H9 (cell line): Measurements from ENCODE around the gene PRIMPOL. TPM values are rescaled to one million over a fixed set of nuclear protein-coding genes. Genes with fewer than 3 reads are reported as not detected.

Source experiments
- DNase-seq: peaks from one replicate; pipeline ENCODE4 v3.0.0-alpha.2; 2017
- H2AFZ ChIP-seq: one replicate; pipeline ENCODE4 v1.6.1; 2013; ENCODE audit warnings: mild to moderate bottlenecking, low read length, control low read depth, moderate library complexity
- H2AK5ac ChIP-seq: 2 replicates; pipeline ENCODE4 v1.6.1; 2013; ENCODE audit warnings: low read length, control low read depth, mixed read lengths; ENCODE audit not compliant: insufficient read length
- H2BK120ac ChIP-seq: one replicate; pipeline ENCODE4 v1.6.1; 2013; ENCODE audit warnings: low read depth, mild to moderate bottlenecking, low read length, control low read depth, inconsistent platforms; ENCODE audit not compliant: poor library complexity, severe bottlenecking
- H2BK12ac ChIP-seq: 2 replicates; pipeline ENCODE4 v1.6.1; 2013; ENCODE audit warnings: low read length, control low read depth, mixed read lengths, low read depth; ENCODE audit not compliant: insufficient read length
- H2BK15ac ChIP-seq: 2 replicates; pipeline ENCODE4 v1.6.1; 2013; ENCODE audit warnings: low read depth, low read length, control low read depth
- H2BK20ac ChIP-seq: one replicate; pipeline ENCODE4 v1.6.1; 2013; ENCODE audit warnings: low read depth, mild to moderate bottlenecking, low read length, control low read depth, inconsistent platforms; ENCODE audit not compliant: poor library complexity, severe bottlenecking
- H2BK5ac ChIP-seq: 2 replicates; pipeline ENCODE4 v1.6.1; 2013; ENCODE audit warnings: low read length, control low read depth, mixed read lengths; ENCODE audit not compliant: insufficient read length
- H3K14ac ChIP-seq: 2 replicates; pipeline ENCODE4 v1.6.1; 2013; ENCODE audit warnings: low read length, control low read depth; ENCODE audit not compliant: insufficient read depth
- H3K18ac ChIP-seq: 2 replicates; pipeline ENCODE4 v1.6.1; 2013; ENCODE audit warnings: low read depth, mild to moderate bottlenecking, mixed read lengths, low read length, control low read depth; ENCODE audit not compliant: insufficient read length
- H3K23ac ChIP-seq: 2 replicates; pipeline ENCODE4 v1.6.1; 2013; ENCODE audit warnings: low read length, control low read depth, mixed read lengths, low read depth; ENCODE audit not compliant: insufficient read length
- H3K23me2 ChIP-seq: 2 replicates; pipeline ENCODE4 v1.6.1; 2013; ENCODE audit warnings: low read depth, mild to moderate bottlenecking, mixed read lengths, low read length, control low read depth; ENCODE audit not compliant: insufficient read length, poor library complexity, severe bottlenecking
- H3K27ac ChIP-seq: 2 replicates; pipeline ENCODE4 v1.5.1; 2013; ENCODE audit warnings: low read length, control low read depth, mixed read lengths, low read depth; ENCODE audit not compliant: insufficient read length
- H3K27me3 ChIP-seq: 2 replicates; pipeline ENCODE4 v1.6.1; 2013; ENCODE audit warnings: low read length, control low read depth, inconsistent platforms; ENCODE audit not compliant: insufficient read depth
- H3K4ac ChIP-seq: 2 replicates; pipeline ENCODE4 v1.6.1; 2013; ENCODE audit warnings: low read depth, mild to moderate bottlenecking, control low read depth, inconsistent platforms, low read length, moderate library complexity
- H3K4me1 ChIP-seq: 2 replicates; pipeline ENCODE4 v1.6.1; 2013; ENCODE audit warnings: low read length, control low read depth, inconsistent platforms; ENCODE audit not compliant: insufficient read depth
- H3K4me2 ChIP-seq: 2 replicates; pipeline ENCODE4 v1.6.1; 2013; ENCODE audit warnings: low read length, control low read depth, mixed read lengths; ENCODE audit not compliant: insufficient read length, insufficient read depth
- H3K56ac ChIP-seq: 2 replicates; pipeline ENCODE4 v1.6.1; 2013; ENCODE audit warnings: low read depth, mild to moderate bottlenecking, mixed read lengths, low read length, control low read depth; ENCODE audit not compliant: insufficient read length
- H3K79me1 ChIP-seq: 2 replicates; pipeline ENCODE4 v1.6.1; 2013; ENCODE audit warnings: low read depth, mild to moderate bottlenecking, moderate library complexity, low read length, control low read depth, inconsistent platforms; ENCODE audit not compliant: insufficient read depth, poor library complexity, severe bottlenecking
- H3K79me2 ChIP-seq: 2 replicates; pipeline ENCODE4 v1.6.1; 2013; ENCODE audit warnings: low read length, control low read depth, inconsistent platforms; ENCODE audit not compliant: insufficient read depth
- H3K9ac ChIP-seq: 2 replicates; pipeline ENCODE4 v1.6.1; 2013; ENCODE audit warnings: low read length, control low read depth, mixed read lengths; ENCODE audit not compliant: insufficient read length; ENCODE audit errors: extremely low read depth
- H3K9me3 ChIP-seq: one replicate; pipeline ENCODE4 v1.6.1; 2013; ENCODE audit warnings: low read depth, low read length, inconsistent platforms; ENCODE audit not compliant: control insufficient read depth
- H3T11ph ChIP-seq: one replicate; pipeline ENCODE4 v1.6.1; 2013; ENCODE audit warnings: mild to moderate bottlenecking, low read length, control low read depth, inconsistent platforms
- H4K20me1 ChIP-seq: one replicate; pipeline ENCODE4 v1.6.1; 2013; ENCODE audit not compliant: control insufficient read depth, insufficient read length, insufficient read depth
- H4K5ac ChIP-seq: 2 replicates; pipeline ENCODE4 v1.6.1; 2013; ENCODE audit warnings: low read depth, mild to moderate bottlenecking, mixed read lengths, low read length, control low read depth; ENCODE audit not compliant: insufficient read length
- H4K8ac ChIP-seq: replicated peaks from 2 replicates; pipeline ENCODE4 v1.6.1; 2013; ENCODE audit warnings: low read length, control low read depth, mixed read lengths, low read depth; ENCODE audit not compliant: insufficient read length
- H4K91ac ChIP-seq: 2 replicates; pipeline ENCODE4 v1.6.1; 2013; ENCODE audit warnings: low read depth, mild to moderate bottlenecking, moderate library complexity, mixed read lengths, low read length, control low read depth; ENCODE audit not compliant: insufficient read length
- H3K27ac Mint-ChIP-seq, 3 experiments: 2 replicates in 2 of 3; 3 replicates in 1 of 3; pipeline ENCODE4 v1.8.0; 2020 to 2021; ENCODE audit warnings: mixed read lengths in 3 of 3, mild to moderate bottlenecking in 1 of 3, moderate library complexity in 1 of 3
- H3K27me3 Mint-ChIP-seq: 2 replicates; pipeline ENCODE4 v1.8.0; 2021; ENCODE audit warnings: low read depth, mild to moderate bottlenecking, moderate library complexity, mixed read lengths
- H3K36me3 Mint-ChIP-seq, 3 experiments: 2 replicates in 2 of 3; 3 replicates in 1 of 3; pipeline ENCODE4 v1.8.0; 2020 to 2021; ENCODE audit warnings: low read depth in 3 of 3, mixed read lengths in 3 of 3; ENCODE audit not compliant: insufficient read depth in 1 of 3
- H3K4me1 Mint-ChIP-seq, 2 experiments: 2 replicates each; pipeline ENCODE4 v1.8.0; 2020; ENCODE audit warnings: mixed read lengths in 2 of 2
- H3K4me3 Mint-ChIP-seq, 2 experiments: 2 replicates in 1 of 2; 3 replicates in 1 of 2; pipeline ENCODE4 v1.8.0; 2020 to 2021; ENCODE audit warnings: mild to moderate bottlenecking in 2 of 2, mixed read lengths in 2 of 2, moderate library complexity in 1 of 2
- H3K9me3 Mint-ChIP-seq, 2 experiments: 2 replicates in 1 of 2; 3 replicates in 1 of 2; pipeline ENCODE4 v1.8.0; 2020; ENCODE audit warnings: mild to moderate bottlenecking in 2 of 2, mixed read lengths in 2 of 2, moderate library complexity in 1 of 2
- WGBS: extraction: QIAGEN DNeasy Blood & Tissue Kit; methylation state at CpG from one replicate; pipeline ENCODE4 v1.1.7; 2013; ENCODE audit warnings: missing lambda C conversion rate, low lambda C conversion rate, mixed read lengths; ENCODE audit not compliant: insufficient read length; ENCODE audit errors: extremely low coverage; 5-methylcytosine and 5-hydroxymethylcytosine counted together
- total RNA-seq: library from RNA; stranded (reverse); gene quantifications from 2 replicates; pipeline ENCODE4 v1.2.1, GENCODE V29; 2021
- TF ChIP-seq, protein P1 (sequence below): fragments of 200-600 bp; sonication (generic); conservative IDR thresholded peaks from 3 replicates; pipeline ENCODE4 v1.8.0; 2021; ENCODE audit warnings: antibody characterized with exemption, mild to moderate bottlenecking

The PRIMPOL gene
- total RNA-seq, 1 experiment from 2014 or later: 4.9 TPM

DNA sequence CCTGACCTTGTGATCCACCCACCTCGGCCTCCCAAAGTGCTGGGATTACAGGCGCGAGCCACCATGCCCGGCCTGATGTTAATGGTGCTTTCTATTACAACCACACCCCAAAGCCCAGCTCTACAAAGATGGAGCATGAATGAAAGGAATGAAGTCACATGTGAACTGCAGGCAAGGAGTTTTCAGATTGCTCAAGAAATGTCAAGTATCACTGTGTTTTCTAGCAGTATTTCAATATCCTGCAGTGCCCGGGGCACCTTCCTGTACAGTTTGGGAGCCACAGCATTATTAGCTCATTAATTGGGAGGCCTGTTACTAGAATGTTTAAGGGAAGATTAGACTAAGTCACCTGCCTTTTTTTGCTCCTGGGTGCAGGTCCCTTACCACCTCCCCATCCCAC is 40.1 kb downstream of the PRIMPOL start:
- H3K9me3 ChIP-seq: no peaks in the 10 kb centered on the region
- no peak overlapping the region for H3K27ac ChIP-seq
- no peak overlapping the region for H2BK12ac ChIP-seq
- H3K27me3 Mint-ChIP-seq: no peaks in the 10 kb centered on the region
- no peak overlapping the region for H3K23ac ChIP-seq
- whole genome bisulfite sequencing: no CpG with 5 or more reads among the region's 5 CpGs
- H3K18ac ChIP-seq: no peak overlapping the region
- H3K79me1 ChIP-seq: no peaks in the 10 kb centered on the region
- H3K4me1 Mint-ChIP-seq: peaks cover 11 to 12% of the 10 kb centered on the region in 2 experiments
- no peak overlapping the region for H2AFZ ChIP-seq
- no peak overlapping the region for H3K4me2 ChIP-seq
- no peak overlapping the region for H3K4me3 Mint-ChIP-seq
- H2BK5ac ChIP-seq: no peak overlapping the region
- H4K91ac ChIP-seq: no peak overlapping the region
- H3K79me2 ChIP-seq: no peaks in the 10 kb centered on the region
- no peak overlapping the region for H3K27ac Mint-ChIP-seq
- no peak overlapping the region for H3K56ac ChIP-seq
- no peak overlapping the region for H3K9ac ChIP-seq
- no peak for DNase-seq
- no peak overlapping the region for H2BK120ac ChIP-seq
- TF ChIP-seq, protein P1, sequence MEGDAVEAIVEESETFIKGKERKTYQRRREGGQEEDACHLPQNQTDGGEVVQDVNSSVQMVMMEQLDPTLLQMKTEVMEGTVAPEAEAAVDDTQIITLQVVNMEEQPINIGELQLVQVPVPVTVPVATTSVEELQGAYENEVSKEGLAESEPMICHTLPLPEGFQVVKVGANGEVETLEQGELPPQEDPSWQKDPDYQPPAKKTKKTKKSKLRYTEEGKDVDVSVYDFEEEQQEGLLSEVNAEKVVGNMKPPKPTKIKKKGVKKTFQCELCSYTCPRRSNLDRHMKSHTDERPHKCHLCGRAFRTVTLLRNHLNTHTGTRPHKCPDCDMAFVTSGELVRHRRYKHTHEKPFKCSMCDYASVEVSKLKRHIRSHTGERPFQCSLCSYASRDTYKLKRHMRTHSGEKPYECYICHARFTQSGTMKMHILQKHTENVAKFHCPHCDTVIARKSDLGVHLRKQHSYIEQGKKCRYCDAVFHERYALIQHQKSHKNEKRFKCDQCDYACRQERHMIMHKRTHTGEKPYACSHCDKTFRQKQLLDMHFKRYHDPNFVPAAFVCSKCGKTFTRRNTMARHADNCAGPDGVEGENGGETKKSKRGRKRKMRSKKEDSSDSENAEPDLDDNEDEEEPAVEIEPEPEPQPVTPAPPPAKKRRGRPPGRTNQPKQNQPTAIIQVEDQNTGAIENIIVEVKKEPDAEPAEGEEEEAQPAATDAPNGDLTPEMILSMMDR: no peak
- H3K27me3 ChIP-seq: no peaks in the 10 kb centered on the region
- H2BK20ac ChIP-seq: no peak overlapping the region
- H3T11ph ChIP-seq: no peak overlapping the region
- no peak overlapping the region for H4K8ac ChIP-seq
- H3K14ac ChIP-seq: no peak overlapping the region
- no peak overlapping the region for H4K5ac ChIP-seq
- H3K9me3 Mint-ChIP-seq: no peaks in the 10 kb centered on the region
- H2BK15ac ChIP-seq: no peak overlapping the region
- H3K4me1 ChIP-seq: no peaks in the 10 kb centered on the region
- H3K4ac ChIP-seq: no peak overlapping the region
- H2AK5ac ChIP-seq: no peak overlapping the region
- peaks cover 9 to 23% (median 16%) of the 10 kb centered on the region in 3 experiments; a peak in 6 of 7 replicates for H3K36me3 Mint-ChIP-seq
- H3K23me2 ChIP-seq: no peaks in the 10 kb centered on the region
- H4K20me1 ChIP-seq: no peaks in the 10 kb centered on the region
